HG02943 (cell line): Measurements from ENCODE around the gene SSTR4.

Experiments used
- ATAC-seq: cut with Tn5 transposase; IDR thresholded peaks from one replicate; pipeline ENCODE4 v1.9.1; 2021; ENCODE audit warnings: mild to moderate bottlenecking, low read depth, moderate library complexity; ENCODE audit not compliant: unreplicated experiment

The SSTR4 gene

GRCh38 chr20:23083553-23084220 lies 48.6 kb downstream of the SSTR4 start:
- ATAC-seq, result no peak

GRCh38 chr20:23084282-23084844 lies 49.3 kb downstream of the SSTR4 start:
- no peak for ATAC-seq

- ATAC-seq, result no peak
Observed at GRCh38 chr20:23084845-23085365, 49.8 kb downstream of the SSTR4 start.

GRCh38 chr20:23085436-23086055 lies 50.4 kb downstream of the SSTR4 start:
- ATAC-seq, result no peak

GRCh38 chr20:23086056-23086566 lies 51.0 kb downstream of the SSTR4 start, which contains the start of gene CD93:
CD93 (minus strand) TSS chr20:23086324; CDS start chr20:23086192, 132 bp downstream.
- ATAC-seq, result no peak

GRCh38 chr20:23086931-23087411 lies 51.9 kb downstream of the SSTR4 start:
- no peak for ATAC-seq

- ATAC-seq, result no peak
Observed at GRCh38 chr20:23087587-23088251, 52.6 kb downstream of the SSTR4 start.
